ENCODE results near the gene YWHAG.
A peak's percentile ranks its signal among the peaks of the same experiment; 100 is the strongest.
"Not testable (repeated sequence)": the region's sequence is repeated elsewhere in the genome, so short reads cannot be mapped to it uniquely, and the experiment has no call there.

YWHAG gene

DNA sequence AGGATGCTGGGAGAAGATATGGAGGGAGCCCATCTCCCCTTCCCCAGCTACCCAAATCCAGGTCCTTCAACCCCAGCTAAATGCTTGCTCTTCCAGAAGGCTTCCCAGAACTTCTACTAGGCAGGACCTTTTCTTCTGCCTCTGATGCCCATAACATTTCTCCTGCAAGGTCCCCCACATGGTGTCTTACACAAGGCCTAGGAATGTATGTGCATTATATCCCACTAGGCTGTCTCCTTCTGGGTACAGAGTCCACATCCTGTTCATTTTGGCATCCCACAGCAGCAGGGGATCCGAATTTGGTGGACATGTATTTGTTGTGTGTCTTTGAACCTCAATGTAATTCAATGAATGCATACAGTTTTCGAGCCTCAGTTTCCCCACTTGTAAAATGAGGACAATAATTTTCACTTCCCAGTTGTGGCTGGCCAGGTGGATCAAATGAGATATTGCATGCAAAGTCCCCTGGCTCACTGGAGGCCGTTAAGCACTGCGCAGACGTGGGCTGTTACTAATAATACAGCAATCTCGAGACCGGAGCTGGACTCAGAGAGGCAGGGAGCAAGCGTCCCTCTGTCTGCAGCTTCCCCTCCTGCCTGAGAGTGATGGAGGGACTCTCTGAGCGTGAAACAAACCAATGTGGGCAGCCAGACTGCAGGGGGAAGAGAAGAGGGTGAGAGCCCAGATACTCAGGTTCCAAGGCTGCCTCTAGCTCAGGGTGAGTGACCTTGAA lies 18.6 kb upstream of the YWHAG start:
- no peak for DNase-seq

- DNase-seq, result no peak
Observed at GRCh38 chr7:76375251-76375650, 16.5 kb upstream of the YWHAG start.

DNA sequence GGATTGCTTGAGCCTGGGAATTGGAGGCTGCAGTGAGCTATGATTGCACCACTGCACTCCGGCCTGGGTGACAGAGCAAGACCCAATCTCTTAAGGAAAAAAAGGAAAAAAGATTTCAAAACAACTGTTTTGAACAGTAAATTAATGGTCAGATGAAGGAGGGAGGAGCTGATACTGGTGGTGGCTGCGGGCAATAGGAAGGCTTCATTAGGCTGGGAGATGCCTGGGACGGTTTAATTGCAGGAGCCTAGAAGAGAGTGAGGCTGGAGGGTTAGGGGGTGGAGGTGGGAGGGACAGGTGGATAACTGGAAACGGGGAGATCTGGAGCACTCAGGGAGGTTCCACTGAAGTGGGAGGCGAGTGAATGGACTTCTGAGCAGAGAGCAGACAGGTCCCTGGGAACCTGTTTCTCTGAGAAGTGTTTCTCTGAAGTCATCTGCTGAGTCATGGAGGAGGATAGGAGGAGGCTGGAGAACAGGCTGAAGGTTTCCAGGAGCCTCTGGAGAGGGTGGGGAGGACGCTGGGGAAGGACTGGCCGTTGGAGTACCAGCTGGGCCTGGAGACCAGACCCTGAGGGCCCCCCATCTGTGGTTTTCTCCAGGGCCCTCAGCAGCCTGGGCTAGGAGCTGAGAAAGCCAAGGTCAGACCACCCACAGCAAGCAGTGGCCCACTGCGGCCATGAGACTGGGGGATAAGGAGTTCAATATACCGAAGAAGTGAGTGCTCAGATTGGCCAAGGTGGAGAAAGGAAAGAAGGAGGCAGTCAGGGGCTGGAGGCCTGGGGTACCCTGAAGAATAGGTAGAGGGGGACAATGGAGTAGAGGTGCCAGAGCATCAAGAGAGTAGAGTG lies 14.4 kb upstream of the YWHAG start:
- peak; percentile 17 for DNase-seq

DNA sequence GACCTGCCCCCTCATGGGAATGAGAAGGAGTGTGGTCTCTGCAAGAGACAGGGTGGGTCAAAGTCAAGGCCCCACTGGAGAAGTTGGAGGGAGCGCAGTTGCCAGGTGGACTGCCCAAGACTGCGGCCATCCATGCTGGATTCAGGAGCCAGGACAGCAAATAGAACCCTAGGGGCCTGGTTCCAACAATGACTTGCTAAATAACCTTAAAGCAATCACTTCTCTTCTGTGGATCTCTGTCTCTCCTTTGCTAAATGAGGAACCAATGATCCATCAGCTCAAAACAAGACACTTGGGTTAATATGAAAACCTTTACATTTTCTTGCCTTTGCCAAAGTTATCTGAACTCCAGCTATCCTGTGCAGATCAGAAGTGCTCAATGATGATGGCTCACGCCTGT lies 12.6 kb upstream of the YWHAG start:
- DNase-seq, result no peak

GRCh38 chr7:76369018-76369417 lies 10.2 kb upstream of the YWHAG start:
- no peak for DNase-seq

DNA sequence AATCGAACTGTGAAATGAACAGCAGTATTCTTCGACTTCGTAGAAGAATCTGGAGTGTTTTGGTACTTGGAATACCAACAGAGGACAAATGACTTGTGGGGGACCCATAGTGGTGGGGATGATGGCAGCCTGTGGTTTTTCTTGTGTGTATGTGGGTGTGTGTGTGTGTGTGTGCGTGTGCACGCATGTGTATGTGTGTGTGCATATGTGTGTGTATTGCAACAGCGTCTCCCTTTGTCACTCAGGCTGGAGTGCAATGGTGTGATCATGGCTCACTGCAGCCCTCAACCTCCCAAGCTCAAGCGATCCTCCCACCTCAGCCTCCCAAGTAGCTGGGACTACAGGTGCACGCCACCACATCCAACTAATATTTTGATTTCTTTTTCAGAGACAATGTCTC lies 9.4 kb upstream of the YWHAG start:
- DNase-seq, result no peak

DNA sequence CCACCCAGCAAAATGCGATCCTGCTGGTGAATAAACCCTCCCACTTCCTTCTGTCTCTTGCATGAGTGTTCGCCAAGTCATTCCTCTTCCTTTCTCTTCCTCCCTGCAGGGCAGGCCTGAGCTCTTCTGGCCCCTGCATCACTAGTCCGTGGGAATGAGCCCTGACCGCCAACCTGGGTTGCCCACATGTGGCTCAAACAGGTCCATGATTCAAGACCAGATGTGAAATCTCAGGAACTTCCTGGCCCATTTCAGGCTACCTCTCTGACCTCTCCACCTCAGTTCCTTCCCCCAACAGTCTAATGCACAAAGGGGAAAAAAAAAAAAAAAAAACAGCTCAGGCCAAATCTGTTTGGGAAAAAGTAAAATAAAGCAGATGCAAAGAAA lies 5.4 kb upstream of the YWHAG start:
- DNase-seq, result peak; percentile 73

DNA sequence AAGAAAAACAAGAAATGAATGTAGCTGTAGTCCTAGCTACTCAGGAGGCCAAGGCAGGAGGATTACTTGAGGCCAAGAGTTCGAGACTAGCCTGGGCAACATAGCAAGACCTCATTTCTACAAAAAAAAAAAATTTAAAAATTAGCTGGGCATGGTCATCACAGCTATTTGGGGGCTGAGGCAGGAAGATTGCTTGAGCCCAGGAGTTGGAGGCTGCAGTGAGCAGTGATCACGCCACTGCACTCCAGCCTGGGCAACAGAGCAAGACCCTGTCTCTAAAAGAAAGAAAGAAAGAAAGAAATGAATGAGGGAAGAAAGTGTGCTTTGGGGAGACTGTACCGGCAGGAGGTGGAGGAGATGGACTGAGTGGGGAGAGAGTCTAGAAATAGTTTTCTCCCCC lies 5.0 kb upstream of the YWHAG start:
- not testable (repeated sequence) for DNase-seq

GRCh38 chr7:76359978-76360638 lies 1.3 kb upstream of the YWHAG start:
- DNase-seq, result no peak

DNA sequence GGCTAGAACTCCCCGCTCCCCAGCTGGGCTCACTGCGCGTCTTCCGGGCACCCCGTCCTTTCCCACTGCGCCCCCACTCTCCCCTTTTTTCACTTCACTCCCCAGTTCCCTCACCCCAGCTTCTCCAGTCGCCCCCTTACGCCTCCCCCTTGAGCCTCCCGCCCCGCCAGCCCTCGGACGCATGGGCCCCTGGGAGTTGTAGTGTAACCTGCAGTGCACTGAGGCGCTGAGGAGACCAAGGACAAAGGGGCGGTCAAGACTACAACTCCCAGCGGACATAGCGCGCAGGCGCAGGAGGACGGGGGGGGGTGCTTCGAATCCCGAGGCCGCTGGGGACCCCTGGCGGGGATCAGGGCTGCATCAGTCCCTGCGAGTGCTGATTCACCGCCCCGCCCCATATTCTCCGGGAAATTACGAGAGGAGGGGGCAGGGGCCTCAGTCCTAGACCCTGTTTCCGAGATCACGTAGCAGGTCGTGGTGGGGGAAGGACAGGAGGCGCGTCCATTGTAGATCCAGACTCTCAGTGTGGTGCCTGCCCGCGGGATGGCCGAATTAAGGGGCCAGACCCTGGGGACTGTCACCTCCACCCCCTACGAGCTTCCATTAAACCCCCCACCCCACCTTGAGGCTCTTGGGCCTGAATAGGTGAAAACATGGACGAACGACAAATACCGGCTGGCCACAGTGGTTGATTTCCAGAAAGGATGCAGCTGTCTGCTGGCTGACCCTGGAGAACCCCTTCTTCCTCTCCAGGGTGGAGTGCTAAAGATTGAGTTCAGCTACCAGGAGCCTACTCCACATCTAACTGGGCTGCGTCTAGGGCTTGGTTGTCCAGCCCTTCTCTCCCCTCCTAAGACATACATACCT lies 553 bp upstream of the YWHAG start:
- peak; percentile 97 for DNase-seq

DNA sequence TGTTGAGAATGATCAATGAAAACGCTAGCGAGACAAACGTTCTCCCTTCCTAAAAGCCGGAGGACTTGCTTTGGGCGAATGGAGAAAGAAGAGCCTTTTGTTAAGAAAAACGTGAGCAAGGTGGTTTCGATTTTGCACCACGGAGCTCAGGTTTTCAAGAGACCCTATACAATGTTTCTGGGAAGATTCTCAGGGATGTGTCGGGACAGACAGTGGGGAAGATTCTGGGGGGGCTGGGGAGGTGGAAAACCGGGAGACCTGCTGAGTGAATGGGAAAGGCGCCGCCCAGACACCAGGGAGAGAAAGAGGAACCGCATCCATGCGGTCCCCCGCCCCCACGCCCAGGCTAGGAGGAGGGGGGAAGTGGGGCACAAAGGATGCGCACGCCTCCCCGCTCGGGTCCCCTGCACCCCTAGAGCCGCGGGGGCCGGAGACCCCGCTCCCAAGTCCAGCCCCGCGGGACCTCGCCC lies 745 bp downstream of the YWHAG start:
- DNase-seq, result peak; percentile 55

- no peak for DNase-seq
Observed at GRCh38 chr7:76357475-76358010, 1.2 kb downstream of the YWHAG start.

DNA sequence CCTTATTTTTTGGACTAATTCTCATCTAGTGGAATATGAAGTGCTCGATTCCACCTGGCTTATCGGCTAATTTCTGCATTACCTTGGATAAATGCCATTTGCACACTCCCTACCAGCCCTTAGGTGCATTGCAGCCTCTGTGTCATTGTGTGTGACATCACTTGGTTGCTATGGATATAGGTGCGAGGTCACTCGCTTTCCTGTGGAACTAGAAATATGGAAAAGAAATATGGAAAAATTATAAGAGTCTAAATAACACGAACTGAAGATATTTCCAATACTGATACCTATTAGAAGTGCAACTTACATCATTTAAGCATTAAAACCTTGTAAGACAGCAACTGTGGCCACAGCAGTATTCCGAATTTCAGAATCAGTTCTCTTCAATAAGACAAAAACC lies 2.0 kb downstream of the YWHAG start:
- DNase-seq, result no peak

DNA sequence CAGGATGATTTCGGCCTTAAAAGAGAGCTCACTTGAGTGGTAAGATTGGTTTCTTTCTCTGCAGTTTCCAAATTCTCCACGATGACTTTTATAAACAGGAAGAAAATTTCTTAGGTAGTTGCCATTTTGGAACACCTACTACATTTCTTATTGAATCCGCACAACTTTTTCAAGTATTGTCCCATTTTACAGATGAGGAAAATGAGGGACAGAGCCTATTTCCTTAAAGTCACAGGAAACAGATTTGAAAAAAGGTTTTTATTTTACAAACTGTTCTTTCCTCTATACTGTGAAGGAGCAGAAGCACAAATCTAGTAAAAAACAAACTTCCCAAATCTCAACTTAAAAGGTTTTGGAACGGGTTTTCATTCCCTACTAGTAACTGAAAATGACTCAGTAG lies 2.7 kb downstream of the YWHAG start:
- no peak for DNase-seq

GRCh38 chr7:76354981-76355730 lies 3.6 kb downstream of the YWHAG start:
- no peak for DNase-seq

DNA sequence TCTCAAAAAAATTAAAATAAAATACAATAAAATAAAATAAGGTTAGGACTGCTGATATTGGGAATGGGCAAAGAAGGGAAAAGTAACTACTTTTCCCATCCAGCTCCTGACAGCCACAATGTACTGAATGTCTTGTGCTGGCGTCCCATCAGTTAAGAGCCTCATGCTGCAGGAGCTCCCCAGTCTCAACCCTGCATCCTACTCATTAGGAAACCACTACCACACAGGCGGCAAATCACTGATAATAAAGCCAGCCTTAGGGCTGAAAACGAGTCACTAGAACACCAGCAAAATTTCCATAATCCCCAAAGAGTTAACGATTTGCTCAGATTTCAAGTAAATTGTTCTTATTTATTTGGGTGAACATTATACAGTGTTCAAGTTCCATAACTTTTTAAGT lies 4.3 kb downstream of the YWHAG start:
- DNase-seq, result no peak

- no peak for DNase-seq
Observed at GRCh38 chr7:76353744-76354143, 5.0 kb downstream of the YWHAG start.

- DNase-seq, result no peak
Observed at GRCh38 chr7:76352193-76352592, 6.6 kb downstream of the YWHAG start.

DNA sequence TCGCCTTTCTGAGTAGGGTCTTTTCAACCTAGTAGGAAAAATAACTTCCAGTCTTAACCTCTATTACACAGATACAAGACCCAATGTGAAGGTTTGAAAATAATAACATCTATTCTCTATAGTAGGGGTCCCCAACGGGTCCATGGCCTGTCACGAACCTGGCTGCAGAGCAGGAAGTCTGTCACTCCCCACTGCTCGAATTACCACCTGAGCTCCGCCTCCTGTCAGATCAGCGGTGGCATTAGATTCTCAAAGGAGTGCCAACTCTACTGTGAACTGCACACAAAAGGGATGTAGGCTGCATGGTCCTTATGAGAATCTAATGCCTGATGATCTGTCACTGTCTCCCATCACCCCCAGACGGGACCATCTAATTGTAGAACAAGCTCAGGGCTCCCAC lies 7.4 kb downstream of the YWHAG start:
- DNase-seq, result no peak

DNA sequence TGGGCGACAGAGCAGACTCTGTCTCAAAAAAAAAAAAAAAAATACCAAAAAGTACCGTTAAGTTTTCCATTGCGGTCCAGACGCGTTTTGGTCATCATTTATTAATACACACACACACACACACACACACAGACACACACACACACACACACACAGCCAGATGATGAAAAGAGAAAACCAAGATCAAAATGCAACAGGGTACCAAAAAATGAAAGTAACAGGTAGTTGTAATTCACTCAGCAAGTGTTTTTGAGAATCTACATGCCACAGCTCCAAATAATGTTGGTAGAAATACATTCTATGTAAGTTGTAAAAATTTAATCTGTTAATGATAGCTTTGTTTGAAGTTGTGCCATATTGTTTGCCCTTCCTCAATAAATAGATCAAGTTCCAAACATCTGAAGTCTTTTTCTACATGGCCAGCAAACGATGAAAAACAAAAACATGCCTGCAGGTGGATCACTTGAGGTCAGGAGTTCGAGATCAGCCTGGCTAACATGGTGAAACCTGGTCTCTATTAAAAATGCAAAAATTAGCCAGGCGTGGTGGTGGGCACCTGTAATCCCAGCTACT lies 9.4 kb downstream of the YWHAG start:
- no peak for DNase-seq

DNA sequence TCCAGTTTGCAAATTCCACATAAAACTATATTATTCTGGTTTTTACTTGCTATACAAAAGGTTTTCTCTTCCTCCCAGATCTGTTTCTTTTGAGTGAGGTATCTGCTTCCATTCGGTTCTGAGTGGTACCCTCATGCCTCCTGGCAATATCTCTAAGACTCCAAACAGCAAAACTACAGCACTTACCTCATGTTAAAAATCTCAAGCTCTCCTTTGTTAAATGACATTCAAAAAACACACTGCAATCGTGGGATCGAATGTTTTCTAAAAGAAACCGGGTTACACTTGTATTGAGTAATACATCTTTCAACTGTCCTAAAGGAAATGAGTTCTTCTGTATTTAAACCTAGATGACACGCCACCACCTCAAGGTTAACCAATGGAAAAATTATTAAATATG lies 11.1 kb downstream of the YWHAG start:
- DNase-seq, result no peak

Data from GF-D8 (cell line).